ENCODE data around the gene GJD4.

The GJD4 gene

GRCh38 chr10:35605191-35605590 lies at the start of gene GJD4:
Gene GJD4 (plus strand): TSS chr10:35605341. CDS start chr10:35605568, 227 bp downstream.
- no peak for DNase-seq (ENCODE audit: low read depth)

- DNase-seq (ENCODE audit: low read depth) = no peak
These were observed 48.9 kb upstream of the GJD4 start for GRCh38 chr10:35555962-35556930.

GRCh38 chr10:35558276-35558675 lies 46.9 kb upstream of the GJD4 start:
- DNase-seq (ENCODE audit: low read depth) = no peak

GRCh38 chr10:35559416-35559815 lies 45.7 kb upstream of the GJD4 start:
- DNase-seq (ENCODE audit: low read depth) = no peak

GRCh38 chr10:35561715-35562114 lies 43.4 kb upstream of the GJD4 start:
- DNase-seq (ENCODE audit: low read depth) = no peak

GRCh38 chr10:35562427-35562826 lies 42.7 kb upstream of the GJD4 start:
- no peak for DNase-seq (ENCODE audit: low read depth)

- DNase-seq (ENCODE audit: low read depth) = peak; percentile 6
These were observed 41.8 kb upstream of the GJD4 start for GRCh38 chr10:35563261-35563891.

GRCh38 chr10:35564341-35564968 lies 40.7 kb upstream of the GJD4 start:
- no peak for DNase-seq (ENCODE audit: low read depth)

GRCh38 chr10:35565602-35566081 lies 39.5 kb upstream of the GJD4 start:
- DNase-seq (ENCODE audit: low read depth) = no peak

GRCh38 chr10:35567951-35568350 lies 37.2 kb upstream of the GJD4 start:
- no peak for DNase-seq (ENCODE audit: low read depth)

- no peak for DNase-seq (ENCODE audit: low read depth)
These were observed 36.6 kb upstream of the GJD4 start for GRCh38 chr10:35568483-35569015.

GRCh38 chr10:35569111-35569707 lies 35.9 kb upstream of the GJD4 start:
- no peak for DNase-seq (ENCODE audit: low read depth)

- no peak for DNase-seq (ENCODE audit: low read depth)
These were observed 35.3 kb upstream of the GJD4 start for GRCh38 chr10:35569836-35570235.

- DNase-seq (ENCODE audit: low read depth) = no peak
These were observed 34.7 kb upstream of the GJD4 start for GRCh38 chr10:35570397-35570796.

- no peak for DNase-seq (ENCODE audit: low read depth)
These were observed 32.6 kb upstream of the GJD4 start for GRCh38 chr10:35572583-35572982.

- DNase-seq (ENCODE audit: low read depth) = no peak
These were observed 31.3 kb upstream of the GJD4 start for GRCh38 chr10:35573796-35574195.

GRCh38 chr10:35574924-35575352 lies 30.2 kb upstream of the GJD4 start:
- DNase-seq (ENCODE audit: low read depth) = no peak

GRCh38 chr10:35575640-35576039 lies 29.5 kb upstream of the GJD4 start:
- DNase-seq (ENCODE audit: low read depth) = no peak

- no peak for DNase-seq (ENCODE audit: low read depth)
These were observed 28.4 kb upstream of the GJD4 start for GRCh38 chr10:35576730-35577129.

GRCh38 chr10:35577926-35578617 lies 27.1 kb upstream of the GJD4 start:
- no peak for DNase-seq (ENCODE audit: low read depth)

- no peak for DNase-seq (ENCODE audit: low read depth)
These were observed 26.6 kb upstream of the GJD4 start for GRCh38 chr10:35578618-35578956.

All from stimulated activated CD8-positive, alpha-beta memory T cell treated with anti-CD3 and anti-CD28 coated beads, Interleukin-15, amount 100 ng/mL, for 24 hours (primary cell).